ENCODE data around the gene PLA2G2F. TPM values are rescaled to one million over a fixed set of nuclear protein-coding genes. Genes with fewer than 3 reads are reported as not detected.

The PLA2G2F gene
- total RNA-seq, 2 donors from 2014 or later: not detected

DNA sequence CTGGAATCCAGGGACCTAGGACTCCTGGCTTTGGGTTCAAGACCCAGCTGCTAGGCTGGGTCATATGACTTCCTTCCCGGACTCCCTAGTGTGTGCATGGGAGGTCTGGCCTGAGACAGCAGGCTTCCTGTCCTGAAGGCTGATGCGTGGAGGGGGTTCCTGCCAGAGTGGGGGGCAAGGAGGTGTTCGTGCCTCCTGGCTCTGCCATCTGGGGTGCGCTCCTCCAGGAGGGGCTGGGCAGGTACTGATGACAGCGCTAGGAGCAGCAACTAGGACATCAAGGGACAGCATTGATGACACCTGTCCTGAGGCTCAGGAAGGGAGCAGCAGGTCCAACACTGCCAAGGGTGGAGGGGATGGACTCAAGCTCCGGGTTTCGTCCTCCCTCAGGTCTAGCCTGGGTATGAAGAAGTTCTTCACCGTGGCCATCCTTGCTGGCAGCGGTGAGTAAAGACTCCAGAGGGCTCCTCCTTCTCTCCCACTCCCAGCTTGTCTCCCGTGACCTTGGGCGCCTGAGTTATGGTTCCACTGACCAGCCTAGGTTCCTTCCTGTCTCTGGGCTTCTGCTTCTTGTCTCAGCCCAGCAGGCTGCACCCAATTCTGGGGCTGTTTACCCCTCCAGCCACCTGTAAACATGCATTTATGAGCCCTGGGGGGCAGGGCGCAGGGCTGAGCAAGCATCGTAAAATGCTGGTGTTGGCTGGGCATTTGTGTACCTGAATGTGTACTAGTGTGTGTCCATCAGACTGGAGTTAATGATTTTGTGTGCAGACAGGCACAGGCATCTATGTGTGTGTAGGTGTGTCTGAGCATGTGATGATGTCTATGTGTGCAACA, 871 bp downstream of the PLA2G2F start:
- intact Hi-C loops (cut with DNase I): no loop called here

GRCh38 chr1:20141001-20141400, 1.9 kb downstream of the PLA2G2F start:
- TF ChIP-seq, protein P1, sequence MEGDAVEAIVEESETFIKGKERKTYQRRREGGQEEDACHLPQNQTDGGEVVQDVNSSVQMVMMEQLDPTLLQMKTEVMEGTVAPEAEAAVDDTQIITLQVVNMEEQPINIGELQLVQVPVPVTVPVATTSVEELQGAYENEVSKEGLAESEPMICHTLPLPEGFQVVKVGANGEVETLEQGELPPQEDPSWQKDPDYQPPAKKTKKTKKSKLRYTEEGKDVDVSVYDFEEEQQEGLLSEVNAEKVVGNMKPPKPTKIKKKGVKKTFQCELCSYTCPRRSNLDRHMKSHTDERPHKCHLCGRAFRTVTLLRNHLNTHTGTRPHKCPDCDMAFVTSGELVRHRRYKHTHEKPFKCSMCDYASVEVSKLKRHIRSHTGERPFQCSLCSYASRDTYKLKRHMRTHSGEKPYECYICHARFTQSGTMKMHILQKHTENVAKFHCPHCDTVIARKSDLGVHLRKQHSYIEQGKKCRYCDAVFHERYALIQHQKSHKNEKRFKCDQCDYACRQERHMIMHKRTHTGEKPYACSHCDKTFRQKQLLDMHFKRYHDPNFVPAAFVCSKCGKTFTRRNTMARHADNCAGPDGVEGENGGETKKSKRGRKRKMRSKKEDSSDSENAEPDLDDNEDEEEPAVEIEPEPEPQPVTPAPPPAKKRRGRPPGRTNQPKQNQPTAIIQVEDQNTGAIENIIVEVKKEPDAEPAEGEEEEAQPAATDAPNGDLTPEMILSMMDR (IDR thresholded peaks at IDR 0.05): no peak
- no peaks in the 10 kb centered on the region for H3K27me3 ChIP-seq
- no peak for DNase-seq
- intact Hi-C loops (cut with DNase I): no loop called here
- H3K9me3 ChIP-seq: no peaks in the 10 kb centered on the region
- H3K4me3 ChIP-seq: no peak overlapping the region
- H3K4me1 ChIP-seq: no peaks in the 10 kb centered on the region
- H3K9ac ChIP-seq (ENCODE audit: low read depth in 2 of 2, low read length in 2 of 2): no peak overlapping the region
- H3K27ac ChIP-seq: no peak overlapping the region
- no peaks in the 10 kb centered on the region for H3K36me3 ChIP-seq

More for the DNA sequence above, 871 bp downstream of the PLA2G2F start:
- H3K9ac ChIP-seq (ENCODE audit: low read depth in 2 of 2, low read length in 2 of 2): no peak overlapping the region
- no peaks in the 10 kb centered on the region for H3K27me3 ChIP-seq
- TF ChIP-seq, protein P1 (IDR thresholded peaks at IDR 0.05): no peak
- DNase-seq: no peak
- H3K36me3 ChIP-seq: no peaks in the 10 kb centered on the region
- no peaks in the 10 kb centered on the region for H3K9me3 ChIP-seq
- no peak overlapping the region for H3K4me3 ChIP-seq
- H3K27ac ChIP-seq: no peak overlapping the region
- no peaks in the 10 kb centered on the region for H3K4me1 ChIP-seq

GRCh38 chr1:20141466-20141865, 2.3 kb downstream of the PLA2G2F start:
- no peak overlapping the region for H3K9ac ChIP-seq (ENCODE audit: low read depth in 2 of 2, low read length in 2 of 2)

DNA sequence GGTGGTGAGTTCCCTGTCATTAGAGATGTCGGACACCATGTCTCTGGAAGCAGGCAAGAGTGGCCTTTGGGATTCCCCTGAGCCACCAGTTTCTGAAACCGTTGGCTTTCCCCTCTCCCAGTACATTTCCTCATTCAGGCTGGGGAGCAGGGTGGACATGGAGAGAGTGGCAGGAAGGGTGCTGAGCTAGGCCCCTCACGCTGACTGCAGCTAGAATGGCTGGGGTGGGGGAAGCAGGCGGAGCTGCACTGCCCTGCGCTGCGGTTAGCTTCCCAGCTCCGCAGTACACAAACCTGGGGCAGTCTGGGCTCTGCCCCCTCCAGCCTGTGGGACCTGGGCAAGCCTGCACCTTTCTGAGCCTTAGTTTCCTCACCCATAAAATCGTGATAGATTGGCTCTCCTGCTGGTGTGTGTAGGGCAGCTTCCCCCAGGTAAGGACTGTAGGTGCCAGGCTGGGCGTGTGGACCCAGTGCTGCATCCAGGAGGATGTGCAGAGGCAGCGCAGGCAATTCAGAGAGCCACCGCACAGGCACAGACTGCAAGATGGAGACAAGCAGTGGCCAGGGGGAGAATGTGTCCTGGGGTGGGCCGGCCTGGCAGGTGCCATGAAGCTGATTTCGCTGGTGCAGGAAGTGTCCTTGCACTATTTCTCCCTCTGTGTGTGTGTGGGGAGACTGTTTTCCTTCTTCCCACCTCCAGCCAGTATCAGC, 3.0 kb downstream of the PLA2G2F start:
- Histone ChIP-seq H3K4me1 (no peaks in the 10 kb centered on the region), H3K9me3 (no peaks in the 10 kb centered on the region), H3K36me3 (no peaks in the 10 kb centered on the region), H3K4me3 (no peak overlapping the region), H3K27me3 (no peaks in the 10 kb centered on the region), H3K27ac (no peak overlapping the region), H3K9ac (ENCODE audit: low read depth in 2 of 2, low read length in 2 of 2) (no peak overlapping the region)
- intact Hi-C loops (cut with DNase I): no loop called here
- TF ChIP-seq, protein P1 (IDR thresholded peaks at IDR 0.05): no peak
- no peak for DNase-seq

More at GRCh38 chr1:20141466-20141865, 2.3 kb downstream of the PLA2G2F start:
- Histone ChIP-seq H3K27me3 (no peaks in the 10 kb centered on the region), H3K4me3 (no peak overlapping the region), H3K27ac (no peak overlapping the region), H3K4me1 (no peaks in the 10 kb centered on the region), H3K36me3 (no peaks in the 10 kb centered on the region), H3K9me3 (no peaks in the 10 kb centered on the region)
- TF ChIP-seq, protein P1 (IDR thresholded peaks at IDR 0.05): no peak
- no peak for DNase-seq
- intact Hi-C loops (cut with DNase I): no loop called here

DNA sequence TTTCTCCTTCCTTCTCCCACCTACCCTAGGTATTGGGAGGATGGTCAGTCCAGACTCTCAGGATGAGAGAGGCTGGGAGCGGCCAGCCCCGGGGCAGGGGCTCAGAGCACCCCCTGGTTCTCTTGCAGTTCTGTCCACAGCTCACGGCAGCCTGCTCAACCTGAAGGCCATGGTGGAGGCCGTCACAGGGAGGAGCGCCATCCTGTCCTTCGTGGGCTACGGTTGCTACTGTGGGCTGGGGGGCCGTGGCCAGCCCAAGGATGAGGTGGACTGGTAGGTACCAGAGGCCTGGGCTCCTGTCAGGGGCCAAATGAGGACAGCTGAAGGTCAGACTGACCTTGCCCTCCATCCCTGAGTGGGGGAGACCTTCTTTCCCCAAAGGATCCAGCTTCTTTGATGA, 4.2 kb downstream of the PLA2G2F start:
- intact Hi-C loops (cut with DNase I): no loop called here
- no peak overlapping the region for H3K4me3 ChIP-seq
- no peak for DNase-seq
- no peak overlapping the region for H3K9ac ChIP-seq (ENCODE audit: low read depth in 2 of 2, low read length in 2 of 2)
- TF ChIP-seq, protein P1 (IDR thresholded peaks at IDR 0.05): no peak
- H3K4me1 ChIP-seq: no peaks in the 10 kb centered on the region
- no peaks in the 10 kb centered on the region for H3K36me3 ChIP-seq
- H3K9me3 ChIP-seq: no peaks in the 10 kb centered on the region
- H3K27me3 ChIP-seq: no peaks in the 10 kb centered on the region
- no peak overlapping the region for H3K27ac ChIP-seq
